Left cardiac atrium (tissue), 4 donors: Measurements from ENCODE around the gene MRPS12. TPM values are rescaled to one million over a fixed set of nuclear protein-coding genes. Genes with fewer than 3 reads are reported as not detected.
"Not testable (repeated sequence)": the region's sequence is repeated elsewhere in the genome, so short reads cannot be mapped to it uniquely, and the experiment has no call there.

Source experiments
- ATAC-seq, 2 donors: fragments of 200-7000 bp; cut with Tn5 transposase; one replicate each; pipeline ENCODE4 v1.9.1; 2020; ENCODE audit warnings: mild to moderate bottlenecking in 2 of 2, moderate library complexity in 2 of 2
- DNase-seq: peaks from one replicate; pipeline ENCODE4 v3.0.0-alpha.2; 2020
- intact Hi-C, 2 donors: fragments of 100-400 bp; cut with DNase I; formaldehyde crosslinking; loops; one replicate each; pipeline versions ENCODE4 v1.14.1 to v1.15.1; 2022 to 2023
- long read RNA-seq: library from polyadenylated mRNA; unstranded; transcript quantifications from one replicate; pipeline ENCODE4 v2.0.0, GENCODE V29; 2021
- total RNA-seq, 2 donors: library from RNA; stranded (reverse); fragmentation: NEBNext Ultra II Directional; extraction: Animal tissue kit (Norgen Biotek cat#: 25700); gene quantifications; one replicate each; pipeline ENCODE4 v1.2.1, GENCODE V29; 2021
- donor health status: DM: no; HTN: yes; CAD: no.
- donor health status: DM: no; HTN: yes; CAD: no; lungs with severe emphysema.
- donor health status: DM: yes; HTN: yes; CAD: no.
- donor health status: Dilated cardiomyopathy.

The MRPS12 gene
- total RNA-seq: 10 to 100 TPM; 56.2 to 69.0 TPM
- long read RNA-seq, transcript MRPS12-201 (3 exons, 1,207 nt): major isoform, 11 of 18 reads
- long read RNA-seq, partial matches to known transcripts: 1 of 18 reads
- long read RNA-seq, other reads (novel, unspliced or antisense): 0 of 18 reads

DNA sequence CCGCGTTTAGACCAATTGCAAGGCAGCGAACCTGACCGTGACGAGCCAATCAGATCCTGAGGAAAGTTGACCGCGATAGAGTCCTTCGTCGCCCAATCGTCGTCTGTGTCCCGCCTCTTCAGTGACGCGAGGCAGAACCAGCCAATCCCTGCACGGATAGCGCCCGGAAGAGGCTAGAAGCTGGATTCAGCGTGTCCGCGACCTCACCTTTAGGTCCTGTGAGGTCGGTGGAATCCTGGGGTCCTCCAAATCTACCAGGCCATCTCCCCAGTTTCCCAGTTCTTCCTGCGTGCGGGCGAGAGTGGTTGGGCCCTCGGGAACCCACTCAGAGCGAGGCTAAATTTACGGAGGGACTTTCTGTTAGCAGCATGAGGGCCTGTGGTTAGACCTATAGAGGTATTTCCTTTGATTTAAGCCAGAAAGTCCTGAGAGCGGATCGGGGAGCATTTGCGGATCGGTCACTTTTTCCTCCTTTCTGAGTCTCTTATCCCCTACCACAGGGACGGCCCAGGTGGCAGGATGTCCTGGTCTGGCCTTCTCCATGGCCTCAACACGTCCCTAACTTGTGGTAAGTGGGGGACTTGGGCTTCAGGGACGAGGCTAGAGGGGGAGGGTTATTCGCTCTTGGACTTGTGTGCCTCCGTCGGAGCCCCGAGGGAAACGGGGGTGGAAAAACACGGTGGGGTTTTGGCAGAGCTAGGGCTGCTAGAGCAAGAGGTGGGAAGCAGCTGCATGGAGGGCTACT is at the start of gene MRPS12:
MRPS12 (plus strand) TSS at position 169 of the 745 bp plus-strand sequence; CDS start at position 520, 351 bp downstream.
- peak; percentile 98 for DNase-seq
- peak; percentile 98 for ATAC-seq
- intact Hi-C loops: no loop called here

DNA sequence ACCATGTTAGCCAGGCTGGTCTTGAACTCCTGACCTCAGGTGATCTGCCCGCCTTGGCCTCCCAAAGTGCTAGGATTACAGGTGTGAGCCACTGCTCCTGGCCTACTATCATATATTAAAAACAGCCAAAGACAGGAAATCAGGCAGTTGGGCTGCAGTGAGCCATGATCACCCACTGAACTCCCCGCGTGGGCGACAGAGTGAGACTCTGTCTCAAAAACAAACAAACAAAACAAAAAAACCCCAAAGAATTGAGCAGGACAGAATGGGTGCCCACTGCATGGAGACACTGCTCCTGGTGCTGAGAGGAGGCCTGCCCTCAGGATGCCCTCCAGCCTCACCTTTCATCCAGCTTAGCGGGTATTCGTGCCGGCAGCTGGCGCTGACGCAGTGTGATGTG is 47.5 kb upstream of the MRPS12 start:
- intact Hi-C loops: no loop called here
- no peak for ATAC-seq
- DNase-seq: no peak

DNA sequence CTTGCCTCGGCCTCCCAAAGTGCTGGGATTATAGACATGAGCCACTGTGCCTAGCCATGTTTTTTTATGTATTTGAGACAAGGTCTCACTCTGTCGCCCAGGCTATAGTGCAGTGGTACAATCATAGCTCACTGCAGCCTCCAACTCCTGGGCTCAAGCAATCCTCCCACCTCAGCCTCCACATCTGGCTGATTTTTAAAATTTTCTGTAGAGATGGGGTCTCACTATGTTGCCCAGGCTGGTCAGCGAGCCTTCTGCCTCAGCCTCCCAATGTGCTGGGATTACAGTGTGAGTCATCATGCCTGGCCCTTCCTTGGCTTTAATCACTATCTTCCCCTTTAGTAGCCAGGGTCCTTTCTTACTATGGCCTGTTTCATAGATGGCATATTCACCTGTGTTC is 46.1 kb upstream of the MRPS12 start:
- intact Hi-C loops, DNase-seq, ATAC-seq: not testable (repeated sequence)

DNA sequence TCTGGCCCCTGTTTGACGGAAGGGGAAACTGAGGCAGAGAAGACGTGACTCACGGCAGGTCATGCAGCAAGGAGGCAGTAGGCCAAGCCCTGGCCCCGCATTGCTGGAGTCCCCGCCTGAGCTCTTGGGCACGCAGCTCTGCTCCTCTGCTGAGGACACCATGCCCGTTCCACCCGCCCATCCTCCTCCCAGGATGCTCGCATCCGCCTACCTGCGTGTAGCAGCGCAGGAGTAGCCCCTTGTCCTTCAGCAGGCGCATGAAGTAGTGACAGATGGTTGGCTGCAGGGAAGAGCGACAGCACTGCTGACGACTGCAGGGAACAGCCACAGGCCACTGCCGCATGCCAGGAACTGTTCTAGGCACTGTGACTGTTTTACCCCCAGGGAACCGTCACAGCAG is 41.9 kb upstream of the MRPS12 start:
- ATAC-seq: no peak
- DNase-seq: no peak
- intact Hi-C loops: no loop called here

DNA sequence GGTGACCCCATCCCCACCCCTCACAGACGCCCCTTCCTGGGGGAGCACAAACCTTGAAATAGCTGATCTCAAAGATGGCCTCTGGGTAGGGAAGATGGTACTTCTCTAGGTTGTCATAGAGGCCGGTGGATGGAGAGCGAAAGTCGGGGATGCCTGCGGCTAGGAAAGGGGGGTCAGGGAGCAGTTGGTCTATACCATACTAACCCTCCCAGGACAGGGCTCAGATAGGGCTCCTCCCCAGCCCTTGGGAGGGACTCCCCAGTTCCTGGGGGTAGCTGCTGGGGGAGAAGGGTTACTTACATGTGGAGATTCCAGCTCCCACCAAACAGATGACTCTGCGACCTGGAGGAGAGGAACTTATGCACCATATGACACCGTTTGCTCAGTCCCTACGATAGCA is 40.9 kb upstream of the MRPS12 start:
- intact Hi-C loops: no loop called here
- ATAC-seq: no peak
- DNase-seq: no peak

DNA sequence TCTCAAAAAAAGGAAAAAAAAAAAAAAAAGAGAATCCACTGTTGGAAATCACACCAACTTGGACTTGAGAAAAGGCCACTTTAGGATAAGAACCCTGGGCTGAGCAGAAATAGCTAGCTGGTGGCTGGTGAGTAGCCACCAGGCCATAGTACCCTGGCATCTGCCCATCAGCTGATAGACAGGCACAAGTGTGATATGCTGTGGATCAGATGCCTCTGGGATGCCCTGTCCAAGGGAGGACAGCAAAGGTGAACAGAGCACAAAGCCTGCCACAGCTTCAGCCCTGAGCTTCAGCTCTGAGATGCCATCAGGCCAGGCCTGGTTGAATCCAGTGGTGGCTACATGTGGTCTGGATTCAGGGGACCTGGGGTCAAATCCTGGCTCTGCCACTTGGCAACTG is 40.1 kb upstream of the MRPS12 start:
- DNase-seq: no peak
- ATAC-seq: peak in 1 of 2 donors; percentile 53

DNA sequence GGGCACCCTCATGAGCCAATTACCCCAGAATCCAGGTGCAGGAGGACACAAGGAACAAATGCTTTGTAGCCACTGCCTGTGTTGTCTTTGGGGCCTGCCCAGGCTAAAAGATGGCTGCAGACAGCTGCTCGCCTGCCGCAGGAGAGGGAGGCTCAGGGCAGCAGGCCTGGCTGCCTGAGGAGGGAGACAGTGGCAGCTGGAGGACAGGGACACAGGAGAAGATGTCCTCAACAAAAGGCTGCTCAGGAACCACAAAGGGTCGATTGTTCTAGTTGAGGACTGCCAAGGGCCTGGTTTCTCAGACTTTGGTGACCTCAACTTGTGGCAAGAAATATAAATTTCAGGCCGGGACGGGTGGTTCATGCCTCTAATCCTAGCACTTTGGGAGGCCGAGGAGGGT is 39.0 kb upstream of the MRPS12 start:
- ATAC-seq (no peak), DNase-seq (no peak)
- intact Hi-C loops: no loop called here

More for the DNA sequence above, 40.1 kb upstream of the MRPS12 start:
- intact Hi-C loops: no loop called here

DNA sequence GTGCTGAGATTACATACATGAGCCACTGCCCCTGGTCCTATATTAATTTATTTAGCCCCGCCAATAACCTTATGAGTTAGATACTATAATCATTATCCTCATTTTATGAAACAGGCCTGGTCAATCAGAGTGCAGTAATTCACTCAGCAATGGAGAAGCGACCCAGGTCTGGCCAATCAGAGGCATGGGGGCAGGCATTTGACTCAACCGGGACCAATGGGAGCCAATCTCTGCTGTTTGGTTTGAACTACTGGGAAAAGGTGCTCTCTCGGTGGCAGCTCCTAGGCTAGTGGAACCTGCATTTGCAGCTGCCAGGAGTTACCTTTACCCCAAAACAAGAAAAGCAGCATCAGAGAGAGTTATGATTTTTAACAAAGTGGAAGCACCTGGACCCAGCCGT is 37.9 kb upstream of the MRPS12 start:
- DNase-seq (no peak), ATAC-seq (no peak)
- intact Hi-C loops: no loop called here

DNA sequence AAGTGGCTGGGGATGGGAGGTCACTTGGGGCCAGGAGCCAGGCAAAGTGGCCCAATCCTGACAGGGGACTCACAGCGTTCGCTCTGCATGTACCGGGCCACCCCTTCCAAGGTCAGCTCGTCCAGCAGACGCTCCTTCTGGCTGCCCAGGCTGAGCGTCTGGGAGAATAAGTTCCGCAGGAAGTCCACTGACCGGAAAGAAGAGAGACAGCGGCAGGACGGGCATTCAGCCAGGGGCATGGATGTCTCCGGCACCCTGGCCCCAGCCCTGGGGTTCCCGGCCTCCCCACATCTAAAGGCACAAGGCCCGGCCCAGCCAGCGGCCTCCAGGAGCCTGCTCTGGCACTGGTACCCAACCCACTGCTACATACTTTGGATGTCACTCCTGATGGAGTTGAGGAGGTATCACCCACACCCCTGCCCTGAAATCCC is 37.4 kb upstream of the MRPS12 start:
- DNase-seq (no peak), ATAC-seq (no peak)
- intact Hi-C loops: no loop called here

DNA sequence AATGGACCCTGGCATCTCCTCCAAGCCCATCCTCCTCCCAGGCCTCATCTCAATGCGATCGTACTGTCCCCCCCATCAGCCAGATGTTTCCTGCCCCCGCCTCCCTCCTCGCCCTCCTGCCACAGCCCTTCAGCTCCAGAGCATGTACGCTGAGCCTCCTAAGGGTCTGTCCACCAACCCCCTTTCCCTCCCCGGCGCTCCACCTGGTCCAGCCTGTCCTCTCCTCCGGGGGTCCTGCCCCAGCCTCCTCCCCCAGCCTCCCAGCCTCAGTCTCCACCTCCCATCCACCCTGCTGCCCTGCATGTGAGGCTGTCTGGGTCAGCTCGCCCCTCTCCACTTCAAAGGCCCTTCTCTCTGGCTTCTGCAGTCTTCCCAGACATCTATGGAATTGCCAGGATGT is 35.8 kb upstream of the MRPS12 start:
- ATAC-seq: no peak
- intact Hi-C loops: no loop called here
- no peak for DNase-seq

DNA sequence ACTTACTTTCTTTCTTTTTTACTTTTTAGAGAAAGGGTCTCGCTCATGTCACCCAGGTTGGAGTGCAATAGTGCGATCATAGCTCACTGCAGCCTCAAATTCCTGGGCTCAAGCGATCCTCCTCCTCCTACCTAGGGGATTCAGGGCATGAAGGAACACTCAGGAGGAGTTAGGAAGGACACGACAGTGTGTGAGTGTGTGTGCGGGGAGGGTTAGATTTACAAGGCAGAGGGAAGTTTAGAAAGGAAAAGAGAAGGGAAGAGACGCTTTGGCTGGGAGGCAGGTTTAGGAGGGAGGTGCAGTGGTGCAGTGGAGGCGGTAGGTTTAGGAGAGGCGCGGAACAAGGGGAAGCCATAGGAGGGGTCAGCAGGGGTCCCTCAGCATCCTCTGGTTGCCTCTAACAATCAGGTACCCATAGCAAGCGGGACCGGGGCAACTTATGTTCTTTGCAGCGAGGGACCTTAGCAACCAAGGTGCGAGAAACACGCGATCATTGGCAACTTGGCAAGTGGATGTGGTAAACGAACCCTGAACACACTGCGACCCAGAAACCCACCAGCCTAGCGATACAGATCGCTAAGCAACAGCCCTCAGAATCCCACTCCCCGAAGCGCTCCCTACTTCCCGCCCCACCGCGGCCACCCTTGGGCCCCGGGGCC is 31.8 kb upstream of the MRPS12 start:
- ATAC-seq (peak in 1 of 2 donors; percentile 6), DNase-seq (no peak)
- intact Hi-C loops: no loop called here

DNA sequence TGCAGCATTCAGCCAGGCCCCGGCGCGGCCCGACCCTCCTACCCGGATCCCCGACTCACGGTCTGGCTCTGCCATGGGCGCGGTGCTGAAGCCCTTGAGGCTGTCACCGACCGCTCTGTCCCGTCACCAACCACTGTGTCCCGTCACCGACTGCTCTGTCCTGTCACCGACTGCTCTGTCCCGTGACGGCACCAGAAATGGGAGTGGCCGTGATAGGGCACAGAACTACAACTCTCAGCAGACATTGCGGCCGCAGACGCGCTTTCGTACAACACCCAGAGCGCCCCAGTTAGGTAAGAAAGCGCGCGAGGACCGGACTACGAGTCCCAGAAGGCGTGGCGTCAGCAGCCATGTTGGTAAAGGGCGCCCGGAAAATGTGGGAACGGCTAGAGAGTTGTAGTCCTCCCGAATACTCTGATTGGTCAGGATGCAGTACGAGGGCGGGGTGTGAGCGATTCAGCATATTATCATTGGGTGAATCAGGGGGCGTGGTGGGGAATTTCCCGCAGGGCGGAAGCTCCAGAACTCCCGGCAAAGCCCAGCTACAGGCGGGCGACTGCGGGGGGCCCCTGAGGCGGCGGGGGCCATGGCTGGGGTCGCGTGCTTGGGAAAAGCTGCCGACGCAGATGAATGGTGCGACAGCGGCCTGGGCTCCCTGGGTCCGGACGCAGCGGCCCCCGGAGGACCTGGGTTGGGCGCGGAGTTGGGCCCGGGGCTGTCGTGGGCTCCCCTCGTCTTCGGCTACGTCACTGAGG is 31.1 kb upstream of the MRPS12 start, which contains the start of the genes NFKBIB and SIRT2:
NFKBIB (plus strand) TSS at position 523 of the 755 bp plus-strand sequence; CDS start at position 587, 64 bp downstream.
SIRT2 (minus strand) TSS at position 172 of the 755 bp plus-strand sequence; CDS start at position 75, 97 bp downstream.
- DNase-seq: peak; percentile 100
- peak; percentile 97 to 98 for ATAC-seq
- intact Hi-C loops: no loop called here

DNA sequence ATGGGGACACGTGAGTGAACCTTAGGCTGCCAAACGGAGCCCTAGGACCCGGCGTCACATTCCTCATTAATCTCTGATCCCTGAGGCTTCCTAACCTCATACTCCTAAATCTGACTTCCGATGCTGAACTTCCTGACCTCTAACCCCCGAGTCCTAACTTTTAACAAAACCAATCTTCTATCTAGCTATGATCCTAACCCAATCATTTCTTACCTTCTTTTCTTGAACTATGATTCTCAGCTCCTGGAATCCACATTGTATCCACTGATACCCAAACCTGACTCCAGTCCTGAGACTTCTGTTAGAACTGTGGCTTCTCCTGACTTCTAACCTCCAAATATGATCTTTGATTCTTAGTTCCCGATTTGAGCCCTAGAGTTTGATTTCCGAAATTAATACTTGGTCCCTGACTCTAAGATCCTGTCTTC is 30.5 kb upstream of the MRPS12 start:
- DNase-seq (no peak), ATAC-seq (no peak)
- intact Hi-C loops: no loop called here

DNA sequence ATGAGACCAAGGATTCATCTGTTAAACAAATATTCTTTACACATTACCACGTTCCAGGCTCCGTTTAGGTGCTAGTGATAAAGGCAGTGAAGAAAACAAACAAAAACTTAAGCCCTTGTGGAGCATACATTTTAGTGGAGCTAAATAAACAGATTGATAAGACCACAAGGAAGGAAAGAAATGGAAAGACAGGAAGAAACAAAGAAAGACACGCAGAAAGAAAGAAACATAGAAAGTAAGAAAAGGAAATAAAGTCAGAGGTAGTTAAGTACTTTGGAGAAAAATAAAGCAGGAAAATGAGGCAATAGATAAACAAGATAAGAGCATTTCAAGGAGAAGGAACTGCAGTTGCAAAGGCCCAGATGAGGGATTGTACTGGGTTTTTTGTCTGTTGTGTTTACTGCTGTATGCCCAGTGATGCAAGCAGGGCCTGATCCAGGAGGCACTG is 30.0 kb upstream of the MRPS12 start:
- intact Hi-C loops: no loop called here
- no peak for DNase-seq
- ATAC-seq: no peak

DNA sequence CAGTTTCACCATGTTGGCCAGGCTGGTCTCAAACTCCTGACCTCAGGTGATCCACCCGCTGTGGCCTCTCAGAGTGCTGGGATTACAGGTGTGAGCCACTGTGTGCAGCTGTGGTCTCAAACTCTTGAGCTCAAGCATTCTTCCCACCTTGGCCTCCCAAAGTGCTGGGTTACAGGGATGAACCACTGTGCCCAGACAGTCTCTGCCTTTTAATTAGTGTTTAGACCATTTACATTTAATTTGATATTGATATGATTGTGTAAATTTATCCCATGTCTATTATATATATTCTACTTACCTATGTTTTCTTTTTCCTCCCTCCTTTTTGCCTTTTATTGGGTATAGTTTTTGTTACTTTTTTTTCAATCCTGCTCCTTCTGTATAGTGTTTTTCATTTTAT is 29.1 kb upstream of the MRPS12 start:
- intact Hi-C loops: no loop called here
- ATAC-seq (no peak), DNase-seq (no peak)

DNA sequence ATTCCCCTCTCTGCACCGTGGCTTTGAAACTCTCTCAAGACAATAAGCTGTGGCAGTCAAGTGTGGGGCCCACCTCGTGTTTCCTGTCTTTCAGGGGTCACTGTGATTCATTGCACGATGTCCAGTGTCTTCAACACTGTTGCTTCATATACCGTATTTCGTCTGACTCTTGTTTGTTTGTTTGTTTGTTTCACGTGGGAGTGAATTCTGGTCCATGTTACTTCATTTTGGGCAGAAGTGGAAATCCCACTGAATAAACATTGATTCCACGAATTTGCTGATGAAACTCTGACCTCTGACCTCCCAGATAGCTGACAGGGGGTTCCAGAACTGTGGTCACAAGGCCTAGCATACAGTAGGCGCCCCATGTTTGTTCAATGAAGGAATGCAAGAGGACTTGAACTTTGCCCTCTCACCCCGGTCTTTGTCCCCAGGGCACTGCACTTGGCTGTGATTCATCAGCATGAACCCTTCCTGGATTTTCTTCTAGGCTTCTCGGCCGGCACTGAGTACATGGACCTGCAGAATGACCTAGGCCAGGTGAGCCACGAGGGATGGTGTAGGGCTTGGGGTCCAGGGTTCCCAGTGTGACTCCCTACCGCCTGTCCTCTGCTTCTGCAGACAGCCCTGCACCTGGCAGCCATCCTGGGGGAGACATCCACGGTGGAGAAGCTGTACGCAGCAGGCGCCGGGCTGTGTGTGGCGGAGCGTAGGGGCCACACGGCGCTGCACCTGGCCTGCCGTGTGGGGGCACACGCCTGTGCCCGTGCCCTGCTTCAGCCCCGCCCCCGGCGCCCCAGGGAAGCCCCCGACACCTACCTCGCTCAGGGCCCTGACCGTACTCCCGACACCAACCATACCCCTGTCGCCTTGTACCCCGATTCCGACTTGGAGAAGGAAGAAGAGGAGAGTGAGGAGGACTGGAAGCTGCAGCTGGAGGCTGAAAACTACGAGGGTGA is 25.9 kb upstream of the MRPS12 start:
- ATAC-seq (peak in 1 of 2 donors; percentile 17), DNase-seq (no peak)
- intact Hi-C loops: no loop called here

DNA sequence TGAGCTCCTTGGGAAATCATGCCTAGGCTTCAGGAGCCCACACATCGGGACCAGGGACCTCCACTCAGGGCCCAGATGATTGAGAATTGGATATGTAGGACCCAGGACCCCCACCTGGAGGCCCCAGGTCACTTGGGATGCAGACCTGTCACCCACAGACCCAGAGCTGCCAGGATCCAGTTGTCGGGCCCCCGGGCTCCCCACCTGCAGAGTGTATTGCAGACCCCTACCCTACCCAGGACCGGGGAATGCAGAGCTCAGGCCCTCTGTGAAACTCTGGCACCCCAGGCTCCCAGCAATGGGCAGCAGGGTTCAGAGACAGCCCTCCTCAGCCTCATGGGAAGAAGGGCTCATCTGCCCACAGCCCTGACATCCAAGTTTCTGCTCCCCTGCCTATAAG is 25.1 kb upstream of the MRPS12 start:
- DNase-seq (no peak), ATAC-seq (no peak)
- intact Hi-C loops: no loop called here

DNA sequence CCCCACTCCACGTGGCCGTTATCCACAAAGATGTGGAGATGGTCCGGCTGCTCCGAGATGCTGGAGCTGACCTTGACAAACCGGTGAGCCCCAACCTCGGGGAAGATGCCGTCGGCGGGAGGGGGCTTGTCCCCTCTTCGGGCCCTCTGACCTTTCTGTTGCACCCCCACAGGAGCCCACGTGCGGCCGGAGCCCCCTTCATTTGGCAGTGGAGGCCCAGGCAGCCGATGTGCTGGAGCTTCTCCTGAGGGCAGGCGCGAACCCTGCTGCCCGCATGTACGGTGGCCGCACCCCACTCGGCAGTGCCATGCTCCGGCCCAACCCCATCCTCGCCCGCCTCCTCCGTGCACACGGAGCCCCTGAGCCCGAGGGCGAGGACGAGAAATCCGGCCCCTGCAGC is 23.5 kb upstream of the MRPS12 start:
- intact Hi-C loops: no loop called here
- DNase-seq (no peak), ATAC-seq (no peak)
